NCI-H524 (cell line): ENCODE measurements around the gene IQSEC1.

Source experiments
- DNase-seq, 2 experiments: peaks; one replicate each; lab custom pipeline; 2025; lab: John Stamatoyannopoulos, UW

Gene IQSEC1

GRCh38 chr3:12935023-12935860 is 138.0 kb downstream of the IQSEC1 start:
- no peak for DNase-seq

- DNase-seq = no peak
These were observed 138.8 kb downstream of the IQSEC1 start for GRCh38 chr3:12934431-12934830.

- no peak for DNase-seq
These were observed 139.3 kb downstream of the IQSEC1 start for GRCh38 chr3:12933901-12934300.

GRCh38 chr3:12932754-12933153 is 140.5 kb downstream of the IQSEC1 start:
- DNase-seq = no peak

- no peak for DNase-seq
These were observed 140.9 kb downstream of the IQSEC1 start for GRCh38 chr3:12932347-12932746.

GRCh38 chr3:12931273-12931905 is 141.8 kb downstream of the IQSEC1 start:
- DNase-seq = no peak

GRCh38 chr3:12929801-12930200 is 143.4 kb downstream of the IQSEC1 start:
- no peak for DNase-seq

GRCh38 chr3:12926660-12927059 is 146.6 kb downstream of the IQSEC1 start:
- no peak for DNase-seq

GRCh38 chr3:12925648-12926047 is 147.6 kb downstream of the IQSEC1 start:
- DNase-seq = no peak

- DNase-seq = no peak
These were observed 148.8 kb downstream of the IQSEC1 start for GRCh38 chr3:12924437-12924836.

GRCh38 chr3:12922881-12923431 is 150.3 kb downstream of the IQSEC1 start:
- DNase-seq = no peak

GRCh38 chr3:12922306-12922705 is 150.9 kb downstream of the IQSEC1 start:
- DNase-seq = peak in 1 of 2 experiments; percentile 49

- no peak for DNase-seq
These were observed 151.5 kb downstream of the IQSEC1 start for GRCh38 chr3:12921736-12922135.

- no peak for DNase-seq
These were observed 152.3 kb downstream of the IQSEC1 start for GRCh38 chr3:12920967-12921366.

GRCh38 chr3:12919205-12919604 is 154.0 kb downstream of the IQSEC1 start:
- DNase-seq = no peak

GRCh38 chr3:12918231-12918630 is 155.0 kb downstream of the IQSEC1 start:
- DNase-seq = no peak

GRCh38 chr3:12916159-12916558 is 157.1 kb downstream of the IQSEC1 start:
- DNase-seq = no peak

- no peak for DNase-seq
These were observed 159.1 kb downstream of the IQSEC1 start for GRCh38 chr3:12914088-12914487.

- no peak for DNase-seq
These were observed 161.3 kb downstream of the IQSEC1 start for GRCh38 chr3:12911881-12912415.

- DNase-seq = no peak
These were observed 162.7 kb downstream of the IQSEC1 start for GRCh38 chr3:12910356-12911099.

GRCh38 chr3:12909710-12910109 is 163.5 kb downstream of the IQSEC1 start:
- DNase-seq = no peak

GRCh38 chr3:12908859-12909258 is 164.4 kb downstream of the IQSEC1 start:
- DNase-seq = no peak
